ENCODE measurements around the gene NMRAL1. TPM values are rescaled to one million over a fixed set of nuclear protein-coding genes. Genes with fewer than 3 reads are reported as not detected.

The NMRAL1 gene
- total and polyA plus RNA-seq, 10 of the 15 experiments (the other 5 are each of a cell fraction or from before 2014, with no cell fraction given) = 4.8 to 102 (median 62.5) TPM

DNA sequence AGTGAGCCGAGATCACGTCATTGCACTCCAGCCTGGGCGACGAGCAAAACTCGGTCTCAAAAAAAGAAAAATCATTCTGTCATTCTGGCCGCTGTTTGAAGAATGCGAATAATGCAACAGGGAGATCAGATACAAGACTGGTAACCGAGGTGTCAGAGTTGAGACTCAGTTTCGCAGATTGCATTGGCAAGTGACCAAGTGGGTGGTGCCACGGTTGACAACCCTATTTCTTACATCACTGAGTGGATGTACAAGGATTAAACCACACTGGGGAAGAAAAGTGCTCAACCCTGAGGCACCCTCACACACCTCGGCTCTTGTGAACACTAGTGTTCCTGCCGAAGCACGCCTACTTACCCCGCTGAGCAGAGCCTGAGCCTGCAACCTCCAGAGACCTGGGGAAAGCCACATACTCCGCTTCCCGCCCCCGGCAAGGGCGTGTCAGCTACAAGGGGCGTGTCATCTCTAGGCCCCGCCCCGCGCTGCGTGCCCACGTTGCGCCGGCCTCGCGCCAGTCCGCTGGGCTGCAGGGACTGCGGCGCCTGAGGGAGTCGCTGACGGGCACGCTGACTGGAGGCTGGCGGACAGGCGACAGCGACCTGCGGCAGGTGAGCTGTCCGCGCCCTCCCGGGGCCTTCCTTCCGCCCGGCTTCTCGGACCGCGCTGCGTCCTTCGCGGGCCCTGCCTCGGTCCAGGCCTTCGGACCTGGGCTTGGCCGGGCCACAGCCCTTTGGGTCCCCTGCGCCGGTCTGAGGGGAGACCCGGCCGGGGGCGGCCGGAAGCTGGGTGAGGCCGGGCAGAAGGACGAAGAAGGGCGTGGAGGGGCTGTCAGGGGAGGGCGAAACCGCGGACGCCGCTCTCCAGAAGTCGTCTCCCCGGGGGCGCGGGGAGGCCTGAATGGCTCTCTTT is 1.7 kb upstream of the NMRAL1 start, which contains the start of gene HMOX2 (continued):
- TF ChIP-seq, protein P1, sequence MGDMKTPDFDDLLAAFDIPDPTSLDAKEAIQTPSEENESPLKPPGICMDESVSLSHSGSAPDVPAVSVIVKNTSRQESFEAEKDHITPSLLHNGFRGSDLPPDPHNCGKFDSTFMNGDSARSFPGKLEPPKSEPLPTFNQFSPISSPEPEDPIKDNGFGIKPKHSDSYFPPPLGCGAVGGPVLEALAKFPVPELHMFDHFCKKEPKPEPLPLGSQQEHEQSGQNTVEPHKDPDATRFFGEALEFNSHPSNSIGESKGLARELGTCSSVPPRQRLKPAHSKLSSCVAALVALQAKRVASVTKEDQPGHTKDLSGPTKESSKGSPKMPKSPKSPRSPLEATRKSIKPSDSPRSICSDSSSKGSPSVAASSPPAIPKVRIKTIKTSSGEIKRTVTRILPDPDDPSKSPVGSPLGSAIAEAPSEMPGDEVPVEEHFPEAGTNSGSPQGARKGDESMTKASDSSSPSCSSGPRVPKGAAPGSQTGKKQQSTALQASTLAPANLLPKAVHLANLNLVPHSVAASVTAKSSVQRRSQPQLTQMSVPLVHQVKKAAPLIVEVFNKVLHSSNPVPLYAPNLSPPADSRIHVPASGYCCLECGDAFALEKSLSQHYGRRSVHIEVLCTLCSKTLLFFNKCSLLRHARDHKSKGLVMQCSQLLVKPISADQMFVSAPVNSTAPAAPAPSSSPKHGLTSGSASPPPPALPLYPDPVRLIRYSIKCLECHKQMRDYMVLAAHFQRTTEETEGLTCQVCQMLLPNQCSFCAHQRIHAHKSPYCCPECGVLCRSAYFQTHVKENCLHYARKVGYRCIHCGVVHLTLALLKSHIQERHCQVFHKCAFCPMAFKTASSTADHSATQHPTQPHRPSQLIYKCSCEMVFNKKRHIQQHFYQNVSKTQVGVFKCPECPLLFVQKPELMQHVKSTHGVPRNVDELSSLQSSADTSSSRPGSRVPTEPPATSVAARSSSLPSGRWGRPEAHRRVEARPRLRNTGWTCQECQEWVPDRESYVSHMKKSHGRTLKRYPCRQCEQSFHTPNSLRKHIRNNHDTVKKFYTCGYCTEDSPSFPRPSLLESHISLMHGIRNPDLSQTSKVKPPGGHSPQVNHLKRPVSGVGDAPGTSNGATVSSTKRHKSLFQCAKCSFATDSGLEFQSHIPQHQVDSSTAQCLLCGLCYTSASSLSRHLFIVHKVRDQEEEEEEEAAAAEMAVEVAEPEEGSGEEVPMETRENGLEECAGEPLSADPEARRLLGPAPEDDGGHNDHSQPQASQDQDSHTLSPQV (IDR thresholded peaks at IDR 0.05) = no peak
- TF ChIP-seq SP1 (IDR thresholded peaks at IDR 0.05; ENCODE audit: low read depth, low read length) (peak; percentile 85), TCF7 (IDR thresholded peaks at IDR 0.05; ENCODE audit: borderline replicate concordance) (no peak), HDAC6 (IDR thresholded peaks at IDR 0.05; ENCODE audit: unreplicated experiment) (no peak), YY1 (IDR thresholded peaks at IDR 0.05; ENCODE audit: low read depth, low read length) (0 out of 2 replicates have a peak, but pooled peaks have one; percentile 48), HCFC1 (IDR thresholded peaks at IDR 0.05; ENCODE audit: low read length) (peak; percentile 36; the same call in 1 of the 2 replicates), NFIC (IDR thresholded peaks at IDR 0.05; ENCODE audit: low read depth, low read length) (no peak), SUZ12 (IDR thresholded peaks at IDR 0.05; ENCODE audit: unreplicated experiment) (no peak), RBBP5 (conservative IDR thresholded peaks at IDR 0.05) (no peak), SIN3A (IDR thresholded peaks at IDR 0.05; ENCODE audit: low read depth, low read length) (peak; percentile 55; the same call in 1 of the 2 replicates), ZSCAN29 (IDR thresholded peaks at IDR 0.05) (no peak), CREM (IDR thresholded peaks at IDR 0.05; ENCODE audit: low read depth) (peak; percentile 22; the same call in 1 of the 2 replicates), FOS (IDR thresholded peaks at IDR 0.05; ENCODE audit: borderline replicate concordance, extremely low read depth, insufficient read length) (no peak)
- TF ChIP-seq, protein P2, sequence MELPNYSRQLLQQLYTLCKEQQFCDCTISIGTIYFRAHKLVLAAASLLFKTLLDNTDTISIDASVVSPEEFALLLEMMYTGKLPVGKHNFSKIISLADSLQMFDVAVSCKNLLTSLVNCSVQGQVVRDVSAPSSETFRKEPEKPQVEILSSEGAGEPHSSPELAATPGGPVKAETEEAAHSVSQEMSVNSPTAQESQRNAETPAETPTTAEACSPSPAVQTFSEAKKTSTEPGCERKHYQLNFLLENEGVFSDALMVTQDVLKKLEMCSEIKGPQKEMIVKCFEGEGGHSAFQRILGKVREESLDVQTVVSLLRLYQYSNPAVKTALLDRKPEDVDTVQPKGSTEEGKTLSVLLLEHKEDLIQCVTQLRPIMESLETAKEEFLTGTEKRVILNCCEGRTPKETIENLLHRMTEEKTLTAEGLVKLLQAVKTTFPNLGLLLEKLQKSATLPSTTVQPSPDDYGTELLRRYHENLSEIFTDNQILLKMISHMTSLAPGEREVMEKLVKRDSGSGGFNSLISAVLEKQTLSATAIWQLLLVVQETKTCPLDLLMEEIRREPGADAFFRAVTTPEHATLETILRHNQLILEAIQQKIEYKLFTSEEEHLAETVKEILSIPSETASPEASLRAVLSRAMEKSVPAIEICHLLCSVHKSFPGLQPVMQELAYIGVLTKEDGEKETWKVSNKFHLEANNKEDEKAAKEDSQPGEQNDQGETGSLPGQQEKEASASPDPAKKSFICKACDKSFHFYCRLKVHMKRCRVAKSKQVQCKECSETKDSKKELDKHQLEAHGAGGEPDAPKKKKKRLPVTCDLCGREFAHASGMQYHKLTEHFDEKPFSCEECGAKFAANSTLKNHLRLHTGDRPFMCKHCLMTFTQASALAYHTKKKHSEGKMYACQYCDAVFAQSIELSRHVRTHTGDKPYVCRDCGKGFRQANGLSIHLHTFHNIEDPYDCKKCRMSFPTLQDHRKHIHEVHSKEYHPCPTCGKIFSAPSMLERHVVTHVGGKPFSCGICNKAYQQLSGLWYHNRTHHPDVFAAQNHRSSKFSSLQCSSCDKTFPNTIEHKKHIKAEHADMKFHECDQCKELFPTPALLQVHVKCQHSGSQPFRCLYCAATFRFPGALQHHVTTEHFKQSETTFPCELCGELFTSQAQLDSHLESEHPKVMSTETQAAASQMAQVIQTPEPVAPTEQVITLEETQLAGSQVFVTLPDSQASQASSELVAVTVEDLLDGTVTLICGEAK (IDR thresholded peaks at IDR 0.05; ENCODE audit: borderline replicate concordance) = no peak
- TF ChIP-seq, protein P3, sequence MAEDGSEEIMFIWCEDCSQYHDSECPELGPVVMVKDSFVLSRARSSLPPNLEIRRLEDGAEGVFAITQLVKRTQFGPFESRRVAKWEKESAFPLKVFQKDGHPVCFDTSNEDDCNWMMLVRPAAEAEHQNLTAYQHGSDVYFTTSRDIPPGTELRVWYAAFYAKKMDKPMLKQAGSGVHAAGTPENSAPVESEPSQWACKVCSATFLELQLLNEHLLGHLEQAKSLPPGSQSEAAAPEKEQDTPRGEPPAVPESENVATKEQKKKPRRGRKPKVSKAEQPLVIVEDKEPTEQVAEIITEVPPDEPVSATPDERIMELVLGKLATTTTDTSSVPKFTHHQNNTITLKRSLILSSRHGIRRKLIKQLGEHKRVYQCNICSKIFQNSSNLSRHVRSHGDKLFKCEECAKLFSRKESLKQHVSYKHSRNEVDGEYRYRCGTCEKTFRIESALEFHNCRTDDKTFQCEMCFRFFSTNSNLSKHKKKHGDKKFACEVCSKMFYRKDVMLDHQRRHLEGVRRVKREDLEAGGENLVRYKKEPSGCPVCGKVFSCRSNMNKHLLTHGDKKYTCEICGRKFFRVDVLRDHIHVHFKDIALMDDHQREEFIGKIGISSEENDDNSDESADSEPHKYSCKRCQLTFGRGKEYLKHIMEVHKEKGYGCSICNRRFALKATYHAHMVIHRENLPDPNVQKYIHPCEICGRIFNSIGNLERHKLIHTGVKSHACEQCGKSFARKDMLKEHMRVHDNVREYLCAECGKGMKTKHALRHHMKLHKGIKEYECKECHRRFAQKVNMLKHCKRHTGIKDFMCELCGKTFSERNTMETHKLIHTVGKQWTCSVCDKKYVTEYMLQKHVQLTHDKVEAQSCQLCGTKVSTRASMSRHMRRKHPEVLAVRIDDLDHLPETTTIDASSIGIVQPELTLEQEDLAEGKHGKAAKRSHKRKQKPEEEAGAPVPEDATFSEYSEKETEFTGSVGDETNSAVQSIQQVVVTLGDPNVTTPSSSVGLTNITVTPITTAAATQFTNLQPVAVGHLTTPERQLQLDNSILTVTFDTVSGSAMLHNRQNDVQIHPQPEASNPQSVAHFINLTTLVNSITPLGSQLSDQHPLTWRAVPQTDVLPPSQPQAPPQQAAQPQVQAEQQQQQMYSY (CRISPR knock-in tag; IDR thresholded peaks at IDR 0.05) = no peak
- TF ChIP-seq, protein P4, sequence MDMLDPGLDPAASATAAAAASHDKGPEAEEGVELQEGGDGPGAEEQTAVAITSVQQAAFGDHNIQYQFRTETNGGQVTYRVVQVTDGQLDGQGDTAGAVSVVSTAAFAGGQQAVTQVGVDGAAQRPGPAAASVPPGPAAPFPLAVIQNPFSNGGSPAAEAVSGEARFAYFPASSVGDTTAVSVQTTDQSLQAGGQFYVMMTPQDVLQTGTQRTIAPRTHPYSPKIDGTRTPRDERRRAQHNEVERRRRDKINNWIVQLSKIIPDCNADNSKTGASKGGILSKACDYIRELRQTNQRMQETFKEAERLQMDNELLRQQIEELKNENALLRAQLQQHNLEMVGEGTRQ (IDR thresholded peaks at IDR 0.05; ENCODE audit: borderline replicate concordance, low read depth, low read length) = no peak

All from GM12878 (cell line).